Measurements from ENCODE around the gene YJEFN3.

YJEFN3 gene

GRCh38 chr19:19507354-19507753 lies 21.4 kb upstream of the YJEFN3 start:
- TF ChIP-seq ZNF280C (tag by site-specific recombination; IDR thresholded peaks at IDR 0.05): no peak
- no peak for TF ChIP-seq ZNF146 (tag by site-specific recombination; IDR thresholded peaks at IDR 0.05)
- no peak for TF ChIP-seq ZNF133 (tag by site-specific recombination; IDR thresholded peaks at IDR 0.05)
- no peak for TF ChIP-seq ZSCAN30 (tag by site-specific recombination; IDR thresholded peaks at IDR 0.05)
- no peak for TF ChIP-seq ZSCAN23 (tag by site-specific recombination; IDR thresholded peaks at IDR 0.05)
- TF ChIP-seq ZNF670 (tag by site-specific recombination; IDR thresholded peaks at IDR 0.05; ENCODE audit: low read depth): no peak
- Histone ChIP-seq H3K27ac (ENCODE audit: extremely low read depth, low read depth, low read length) (no peak overlapping the region), H3K4me3 (ENCODE audit: low read depth, low read length) (no peak overlapping the region), H3K36me3 (ENCODE audit: control insufficient read depth in 2 of 2, insufficient read depth in 1 of 2, low read length in 2 of 2) (peaks cover 4 to 53% of the 10 kb centered on the region in 2 experiments; a peak in 2 of 3 replicates), H3K4me1 (ENCODE audit: control insufficient read depth, insufficient read depth, low read length) (no peaks in the 10 kb centered on the region), H3K9me3 (ENCODE audit: control insufficient read depth, insufficient read depth, low read depth, low read length) (no peaks in the 10 kb centered on the region)
- CTCF ChIA-PET: interaction anchor here (0.6 to 1.2 kb wide), 3 partner anchors 17 to 395 kb away, joined by 3 to 9 read pairs (median 4); no protein-coding TSS in a partner anchor
- POLR2A ChIA-PET: interaction anchor here (0.6 to 1.3 kb wide), 2 partner anchors 142 to 164 kb away, joined by 3 read pairs; no protein-coding TSS in a partner anchor

- CTCF ChIA-PET: no interaction called here
- POLR2A ChIA-PET: no interaction called here
- no peak overlapping the region for H3K27ac ChIP-seq (ENCODE audit: extremely low read depth, low read depth, low read length)
Measured at GRCh38 chr19:19508217-19508616, 20.5 kb upstream of the YJEFN3 start.

GRCh38 chr19:19510432-19510831 lies 18.3 kb upstream of the YJEFN3 start:
- no peak overlapping the region for H3K27ac ChIP-seq (ENCODE audit: extremely low read depth, low read depth, low read length)
- CTCF ChIA-PET: interaction anchor here (1.2 kb wide), 1 partner anchor 22 kb away, joined by 3 read pairs; no protein-coding TSS in a partner anchor
- H3K4me3 ChIP-seq (ENCODE audit: low read depth, low read length): no peak overlapping the region
- POLR2A ChIA-PET: interaction anchor here (0.6 kb wide), 1 partner anchor 188 kb away, joined by 8 read pairs; no protein-coding TSS in a partner anchor
- no peaks in the 10 kb centered on the region for H3K4me1 ChIP-seq (ENCODE audit: control insufficient read depth, insufficient read depth, low read length)
- no peaks in the 10 kb centered on the region for H3K9me3 ChIP-seq (ENCODE audit: control insufficient read depth, insufficient read depth, low read depth, low read length)
- peaks cover 0 to 23% of the 10 kb centered on the region in 2 experiments; a peak in 1 of 3 replicates for H3K36me3 ChIP-seq (ENCODE audit: control insufficient read depth in 2 of 2, insufficient read depth in 1 of 2, low read length in 2 of 2)
- no peak for TF ChIP-seq ZFP69B (tag by site-specific recombination; IDR thresholded peaks at IDR 0.05)
- no peak for TF ChIP-seq ZNF747 (tag by site-specific recombination; IDR thresholded peaks at IDR 0.05)
- TF ChIP-seq ZNF266 (tag by site-specific recombination; IDR thresholded peaks at IDR 0.05; ENCODE audit: low read depth): no peak
- no peak for TF ChIP-seq ZBTB7A (tag by site-specific recombination; IDR thresholded peaks at IDR 0.05; ENCODE audit: low read depth)
- no peak for TF ChIP-seq ZNF214 (tag by site-specific recombination; IDR thresholded peaks at IDR 0.05; ENCODE audit: borderline replicate concordance)
- TF ChIP-seq ZNF843 (tag by site-specific recombination; IDR thresholded peaks at IDR 0.05): no peak
- no peak for TF ChIP-seq ZNF692 (tag by site-specific recombination; IDR thresholded peaks at IDR 0.05)
- TF ChIP-seq ZNF280C (tag by site-specific recombination; IDR thresholded peaks at IDR 0.05): no peak
- no peak for TF ChIP-seq SCRT1 (tag by site-specific recombination; IDR thresholded peaks at IDR 0.05; ENCODE audit: borderline replicate concordance)

More at GRCh38 chr19:19508217-19508616, 20.5 kb upstream of the YJEFN3 start:
- TF ChIP-seq ZNF664 (tag by site-specific recombination; IDR thresholded peaks at IDR 0.05) (no peak), SCRT2 (tag by site-specific recombination; IDR thresholded peaks at IDR 0.05) (no peak), ZNF146 (tag by site-specific recombination; IDR thresholded peaks at IDR 0.05) (no peak), ZNF791 (tag by site-specific recombination; IDR thresholded peaks at IDR 0.05) (no peak), ZBTB20 (tag by site-specific recombination; IDR thresholded peaks at IDR 0.05) (no peak), ZNF19 (tag by site-specific recombination; IDR thresholded peaks at IDR 0.05; ENCODE audit: low read depth) (no peak), ZNF830 (tag by site-specific recombination; IDR thresholded peaks at IDR 0.05; ENCODE audit: low read depth) (no peak), PATZ1 (tag by site-specific recombination; IDR thresholded peaks at IDR 0.05) (no peak), ZNF37A (tag by site-specific recombination; IDR thresholded peaks at IDR 0.05) (no peak), ZSCAN23 (tag by site-specific recombination; IDR thresholded peaks at IDR 0.05) (no peak)
- no peaks in the 10 kb centered on the region for H3K9me3 ChIP-seq (ENCODE audit: control insufficient read depth, insufficient read depth, low read depth, low read length)
- H3K4me1 ChIP-seq (ENCODE audit: control insufficient read depth, insufficient read depth, low read length): no peaks in the 10 kb centered on the region
- peaks cover 4 to 44% of the 10 kb centered on the region in 2 experiments; a peak in 2 of 3 replicates for H3K36me3 ChIP-seq (ENCODE audit: control insufficient read depth in 2 of 2, insufficient read depth in 1 of 2, low read length in 2 of 2)
- H3K4me3 ChIP-seq (ENCODE audit: low read depth, low read length): no peak overlapping the region
